Parathyroid adenoma (tissue), 2 donors: Measurements from ENCODE around the gene ANKRD13A.

ENCODE experiments used
- H2AFZ ChIP-seq: fragments of 300-600 bp; sonication (generic); one replicate; pipeline ENCODE4 v1.7.0; 2017; ENCODE audit warnings: antibody characterized with exemption, mild to moderate bottlenecking
- H3K27ac ChIP-seq: fragments of 300-600 bp; sonication (generic); one replicate; pipeline ENCODE4 v1.7.0; 2017
- H3K27me3 ChIP-seq: fragments of 300-600 bp; sonication (generic); one replicate; pipeline ENCODE4 v1.7.0; 2017; ENCODE audit warnings: low read length; ENCODE audit not compliant: control insufficient read depth, insufficient read depth
- H3K36me3 ChIP-seq: fragments of 300-600 bp; sonication (generic); one replicate; pipeline ENCODE4 v1.7.0; 2017; ENCODE audit warnings: low read length; ENCODE audit not compliant: control insufficient read depth, insufficient read depth
- H3K4me1 ChIP-seq: fragments of 300-600 bp; sonication (generic); one replicate; pipeline ENCODE4 v1.7.0; 2017; ENCODE audit warnings: control low read depth
- H3K4me2 ChIP-seq: fragments of 300-600 bp; sonication (generic); one replicate; pipeline ENCODE4 v1.7.0; 2017; ENCODE audit warnings: low read length
- H3K4me3 ChIP-seq: fragments of 300-600 bp; sonication (generic); one replicate; pipeline ENCODE4 v1.7.0; 2017; ENCODE audit warnings: low read depth, low read length
- H3K79me2 ChIP-seq: fragments of 300-600 bp; sonication (generic); one replicate; pipeline ENCODE4 v1.7.0; 2017; ENCODE audit warnings: control low read depth
- H3K9ac ChIP-seq: fragments of 300-600 bp; sonication (generic); one replicate; pipeline ENCODE4 v1.7.0; 2017; ENCODE audit warnings: mild to moderate bottlenecking
- H3K9me3 ChIP-seq: fragments of 300-600 bp; sonication (generic); one replicate; pipeline ENCODE4 v1.7.0; 2017; ENCODE audit warnings: low read length; ENCODE audit not compliant: control insufficient read depth
- CTCF ChIP-seq: fragments of 300-600 bp; sonication (generic); IDR thresholded peaks from one replicate; pipeline ENCODE4 v1.7.0; 2017; ENCODE audit warnings: antibody characterized with exemption, mild to moderate bottlenecking
- donor health status: primary hyperparathyroidism.

Gene ANKRD13A

GRCh38 chr12:110002676-110003515 is 3.7 kb downstream of the ANKRD13A start:
- no peak for TF ChIP-seq CTCF
- Histone ChIP-seq H3K4me1 (peaks cover 4% of the 10 kb centered on the region), H3K4me3 (peak overlapping the region; percentile 25), H3K9ac (no peak overlapping the region), H3K36me3 (no peaks in the 10 kb centered on the region), H3K27me3 (no peaks in the 10 kb centered on the region), H3K27ac (no peak overlapping the region), H3K79me2 (peaks cover 12% of the 10 kb centered on the region), H2AFZ (no peak overlapping the region), H3K9me3 (no peaks in the 10 kb centered on the region), H3K4me2 (no peak overlapping the region)

GRCh38 chr12:110004598-110004997 is 5.4 kb downstream of the ANKRD13A start:
- no peak overlapping the region for H3K27ac ChIP-seq
- no peaks in the 10 kb centered on the region for H3K9me3 ChIP-seq
- no peak overlapping the region for H3K4me2 ChIP-seq
- peaks cover 12% of the 10 kb centered on the region for H3K79me2 ChIP-seq
- H3K9ac ChIP-seq, result no peak overlapping the region
- no peaks in the 10 kb centered on the region for H3K27me3 ChIP-seq
- no peaks in the 10 kb centered on the region for H3K36me3 ChIP-seq
- H3K4me3 ChIP-seq, result no peak overlapping the region
- no peak for TF ChIP-seq CTCF
- H2AFZ ChIP-seq, result no peak overlapping the region
- no peaks in the 10 kb centered on the region for H3K4me1 ChIP-seq

GRCh38 chr12:110005319-110005973 is 6.2 kb downstream of the ANKRD13A start:
- no peak for TF ChIP-seq CTCF

GRCh38 chr12:110006115-110006514 is 6.9 kb downstream of the ANKRD13A start:
- Histone ChIP-seq H3K4me1 (no peaks in the 10 kb centered on the region), H3K27me3 (no peaks in the 10 kb centered on the region), H3K27ac (no peak overlapping the region), H2AFZ (no peak overlapping the region), H3K9ac (no peak overlapping the region), H3K79me2 (peaks cover 12% of the 10 kb centered on the region), H3K4me3 (no peak overlapping the region), H3K36me3 (no peaks in the 10 kb centered on the region), H3K9me3 (no peaks in the 10 kb centered on the region), H3K4me2 (no peak overlapping the region)
- no peak for TF ChIP-seq CTCF

More at GRCh38 chr12:110005319-110005973, 6.2 kb downstream of the ANKRD13A start:
- Histone ChIP-seq H3K4me1 (no peaks in the 10 kb centered on the region), H3K4me3 (no peak overlapping the region), H3K27ac (no peak overlapping the region), H3K36me3 (no peaks in the 10 kb centered on the region), H3K9me3 (no peaks in the 10 kb centered on the region), H3K4me2 (no peak overlapping the region), H3K79me2 (peaks cover 12% of the 10 kb centered on the region), H3K9ac (no peak overlapping the region), H2AFZ (no peak overlapping the region), H3K27me3 (no peaks in the 10 kb centered on the region)
